PC-3 (cell line): ENCODE results near the gene CYB5R4. TPM values are rescaled to one million over a fixed set of nuclear protein-coding genes. Genes with fewer than 3 reads are reported as not detected.

Experiments
- ATAC-seq: fragments of 200-7000 bp; cut with Tn5 transposase; 2 replicates; pipeline ENCODE4 v1.9.1; 2020; ENCODE audit warnings: mild to moderate bottlenecking, moderate library complexity
- BruUV-seq: library from RNA; stranded (reverse); fragments of 400-500 nt; replicated peaks from 2 replicates; lab custom pipeline; 2021; lab: Mats Ljungman, UMichigan
- CTCF ChIA-PET: fragments of 300-600 bp; sonication (Branson Sonifier 250); formaldehyde crosslinking; loops from one replicate; lab custom pipeline; 2022; ENCODE audit warnings: antibody characterized with exemption; lab: Charles Lee
- POLR2A ChIA-PET: fragments of 300-600 bp; sonication (Branson Sonifier 250); formaldehyde crosslinking; loops from one replicate; lab custom pipeline; 2022; ENCODE audit warnings: antibody characterized with exemption; ENCODE audit not compliant: unreplicated experiment; lab: Charles Lee
- DNase-seq: peaks from one replicate; pipeline ENCODE4 v3.0.0-alpha.2; 2015
- H2AFZ ChIP-seq: fragments of 300-600 bp; sonication (generic); 2 replicates; pipeline ENCODE4 v1.6.0; 2016; ENCODE audit warnings: antibody characterized with exemption, low read length
- H3F3A ChIP-seq: fragments of 300-600 bp; sonication (generic); one replicate; pipeline ENCODE4 v1.6.0; 2017; ENCODE audit warnings: antibody characterized with exemption, low read length, control low read depth, mild to moderate bottlenecking; ENCODE audit not compliant: unreplicated experiment
- H3K27ac ChIP-seq: fragments of 300-600 bp; sonication (generic); 2 replicates; pipeline ENCODE4 v1.5.1; 2016; ENCODE audit warnings: mild to moderate bottlenecking, low read length
- H3K27me3 ChIP-seq: fragments of 300-600 bp; sonication (generic); 2 replicates; pipeline ENCODE4 v1.6.1; 2016; ENCODE audit warnings: low read length, mixed read lengths
- H3K36me3 ChIP-seq: fragments of 300-600 bp; sonication (generic); 2 replicates; pipeline ENCODE4 v1.6.1; 2016; ENCODE audit warnings: low read depth, mixed run types, low read length, mixed read lengths
- H3K4me1 ChIP-seq: fragments of 300-600 bp; sonication (generic); 2 replicates; pipeline ENCODE4 v1.5.1; 2016; ENCODE audit warnings: low read length; ENCODE audit not compliant: insufficient read depth
- H3K4me2 ChIP-seq: fragments of 300-600 bp; sonication (generic); 2 replicates; pipeline ENCODE4 v1.6.0; 2016; ENCODE audit warnings: low read length
- H3K4me3 ChIP-seq: fragments of 300-600 bp; sonication (generic); 2 replicates; pipeline ENCODE4 v1.5.1; 2016; ENCODE audit warnings: mild to moderate bottlenecking, low read length, mixed read lengths
- H3K79me2 ChIP-seq: fragments of 300-600 bp; sonication (generic); 2 replicates; pipeline ENCODE4 v1.6.1; 2017; ENCODE audit warnings: low read length, mixed read lengths
- H3K9ac ChIP-seq: fragments of 300-600 bp; sonication (generic); 2 replicates; pipeline ENCODE4 v1.6.0; 2016; ENCODE audit warnings: mild to moderate bottlenecking, low read length
- H3K9me2 ChIP-seq: fragments of 300-600 bp; sonication (generic); replicated peaks from 2 replicates; pipeline ENCODE4 v1.6.1; 2016; ENCODE audit warnings: mixed run types, low read length, mixed read lengths
- H3K9me3 ChIP-seq: fragments of 300-600 bp; sonication (generic); 2 replicates; pipeline ENCODE4 v1.6.1; 2016; ENCODE audit warnings: low read length, mixed read lengths
- H4K20me1 ChIP-seq: fragments of 300-600 bp; sonication (generic); 2 replicates; pipeline ENCODE4 v1.6.1; 2016; ENCODE audit warnings: low read length, mixed read lengths
- CTCF ChIP-seq: fragments of 300-600 bp; sonication (generic); conservative IDR thresholded peaks from 2 replicates; pipeline ENCODE4 v1.5.1; 2017; ENCODE audit warnings: antibody characterized with exemption, low read depth, mild to moderate bottlenecking, low read length
- EZH2 ChIP-seq: fragments of 300-600 bp; sonication (generic); IDR thresholded peaks from one replicate; pipeline ENCODE4 v1.6.1; 2017; ENCODE audit warnings: antibody characterized with exemption, mild to moderate bottlenecking, low read length; ENCODE audit not compliant: unreplicated experiment
- EZH2phosphoT487 ChIP-seq: fragments of 300-600 bp; sonication (generic); IDR thresholded peaks from 2 replicates; pipeline ENCODE4 v1.6.1; 2018; ENCODE audit warnings: mild to moderate bottlenecking, antibody characterized with exemption, low read length, borderline replicate concordance
- intact Hi-C: fragments of 100-400 bp; cut with micrococcal nuclease; formaldehyde crosslinking; loops from 2 replicates; pipeline ENCODE4 v1.9.0; 2023
- total RNA-seq: library from RNA; depleted of rRNA; stranded (reverse); fragments of >200 nt; gene quantifications from 2 replicates; pipeline ENCODE4 v1.2.3, GENCODE V29; 2014

Gene CYB5R4
- total RNA-seq, 1 experiment from 2014 or later, result 5.6 TPM

- no peaks in the 10 kb centered on the region for H3K36me3 ChIP-seq
- no peaks in the 10 kb centered on the region for H3K9me3 ChIP-seq
- no peaks in the 10 kb centered on the region for H3K4me1 ChIP-seq
- no TSS peak for BruUV-seq
- no peak overlapping the region for H3K9ac ChIP-seq
- H2AFZ ChIP-seq, result no peak overlapping the region
- no peaks in the 10 kb centered on the region for H3K27me3 ChIP-seq
- no peaks in the 10 kb centered on the region for H4K20me1 ChIP-seq
- no peak overlapping the region for H3K4me3 ChIP-seq
- H3K27ac ChIP-seq, result no peak overlapping the region
- ATAC-seq, result no peak
- no peak for DNase-seq
- H3K9me2 ChIP-seq, result no peaks in the 10 kb centered on the region
- POLR2A ChIA-PET, result no interaction called here
- intact Hi-C loops, result no loop called here
- TF ChIP-seq EZH2 (no peak), EZH2phosphoT487 (no peak), CTCF (no peak)
- H3K79me2 ChIP-seq, result no peaks in the 10 kb centered on the region
- CTCF ChIA-PET, result no interaction called here
- no peak overlapping the region for H3K4me2 ChIP-seq
- H3F3A ChIP-seq, result no peaks in the 10 kb centered on the region
Observed at GRCh38 chr6:83954371-83954770, 94.9 kb downstream of the CYB5R4 start.

GRCh38 chr6:83958241-83958685, 98.8 kb downstream of the CYB5R4 start:
- DNase-seq (no peak), ATAC-seq (no peak)
- no peak for TF ChIP-seq EZH2
- TF ChIP-seq CTCF, result no peak
- no peak for TF ChIP-seq EZH2phosphoT487
- no peaks in the 10 kb centered on the region for H3K9me2 ChIP-seq
- no TSS peak for BruUV-seq
- no peak overlapping the region for H3K4me2 ChIP-seq
- no peaks in the 10 kb centered on the region for H4K20me1 ChIP-seq
- no peaks in the 10 kb centered on the region for H3K9me3 ChIP-seq
- no peaks in the 10 kb centered on the region for H3K36me3 ChIP-seq
- H3K27me3 ChIP-seq, result no peaks in the 10 kb centered on the region
- H3F3A ChIP-seq, result no peaks in the 10 kb centered on the region
- ChIA-PET CTCF (no interaction called here), POLR2A (no interaction called here)
- intact Hi-C loops, result no loop called here
- no peaks in the 10 kb centered on the region for H3K4me1 ChIP-seq
- H3K4me3 ChIP-seq, result no peak overlapping the region
- H2AFZ ChIP-seq, result no peak overlapping the region
- H3K9ac ChIP-seq, result no peak overlapping the region
- no peak overlapping the region for H3K27ac ChIP-seq
- H3K79me2 ChIP-seq, result no peaks in the 10 kb centered on the region

GRCh38 chr6:83960664-83961063, 101.2 kb downstream of the CYB5R4 start:
- no peak overlapping the region for H3K27ac ChIP-seq
- no peak overlapping the region for H3K4me2 ChIP-seq
- no peaks in the 10 kb centered on the region for H3K9me2 ChIP-seq
- no peaks in the 10 kb centered on the region for H3K9me3 ChIP-seq
- intact Hi-C loops, result no loop called here
- DNase-seq, result no peak
- BruUV-seq, result no TSS peak
- H4K20me1 ChIP-seq, result no peaks in the 10 kb centered on the region
- no peak overlapping the region for H2AFZ ChIP-seq
- no peak overlapping the region for H3K4me3 ChIP-seq
- ChIA-PET POLR2A (no interaction called here), CTCF (no interaction called here)
- no peaks in the 10 kb centered on the region for H3K79me2 ChIP-seq
- TF ChIP-seq EZH2phosphoT487 (no peak), EZH2 (no peak), CTCF (no peak)
- no peaks in the 10 kb centered on the region for H3F3A ChIP-seq
- H3K4me1 ChIP-seq, result no peaks in the 10 kb centered on the region
- no peaks in the 10 kb centered on the region for H3K27me3 ChIP-seq
- H3K9ac ChIP-seq, result no peak overlapping the region
- no peaks in the 10 kb centered on the region for H3K36me3 ChIP-seq
- no peak for ATAC-seq
